NCI-H187 (cell line): ENCODE measurements around the gene AKAP6.
"Not testable (repeated sequence)": the region's sequence is repeated elsewhere in the genome, so short reads cannot be mapped to it uniquely, and the experiment has no call there.

Experiments
- DNase-seq, 2 experiments: peaks; one replicate each; lab custom pipeline; 2025; lab: John Stamatoyannopoulos, UW

AKAP6 gene

GRCh38 chr14:32761381-32761968, 432.4 kb downstream of the AKAP6 start:
- no peak for DNase-seq

DNA sequence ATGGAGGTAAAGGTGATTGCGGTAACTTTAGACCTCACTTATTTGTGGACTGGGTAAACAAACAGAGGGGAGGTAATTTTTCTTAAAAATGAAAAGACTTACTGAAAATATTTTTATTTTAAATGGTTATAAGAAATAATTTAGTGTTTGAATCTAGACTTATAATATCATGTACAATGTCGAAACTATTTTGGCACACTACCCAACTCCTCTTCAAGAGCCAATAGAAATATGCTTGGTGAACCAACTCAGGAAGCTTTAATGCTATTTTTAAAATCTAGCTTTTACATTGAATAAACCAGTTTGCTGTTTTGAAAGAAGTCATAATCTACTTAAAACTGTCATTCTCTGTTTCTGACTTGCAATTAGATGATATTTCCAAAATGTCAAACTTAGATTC, 433.8 kb downstream of the AKAP6 start:
- DNase-seq = no peak

DNA sequence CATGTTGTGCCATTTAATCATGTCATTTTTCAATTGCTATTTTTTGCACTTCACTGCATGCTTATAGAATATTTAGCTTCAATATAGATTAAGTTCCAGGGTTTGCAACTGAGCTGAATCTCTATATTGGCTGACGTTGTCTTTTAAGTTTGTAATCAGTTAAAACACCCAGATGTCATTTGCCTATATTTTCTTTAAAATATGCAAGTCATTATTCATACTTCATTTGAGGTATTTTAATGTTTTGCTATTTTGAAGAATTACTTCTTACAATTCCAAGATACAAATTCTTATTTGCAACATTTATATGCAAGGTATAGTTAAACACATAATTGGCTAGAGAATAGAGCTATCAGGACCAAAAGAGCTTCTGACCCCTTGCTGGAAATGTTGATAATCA, 434.6 kb downstream of the AKAP6 start:
- DNase-seq = no peak

- DNase-seq = no peak
Observed at GRCh38 chr14:32764131-32764530, 435.0 kb downstream of the AKAP6 start.

GRCh38 chr14:32770422-32770821, 441.3 kb downstream of the AKAP6 start:
- DNase-seq = no peak

GRCh38 chr14:32774214-32774613, 445.1 kb downstream of the AKAP6 start:
- DNase-seq = no peak

- DNase-seq = no peak
Observed at GRCh38 chr14:32779840-32780239, 450.7 kb downstream of the AKAP6 start.

DNA sequence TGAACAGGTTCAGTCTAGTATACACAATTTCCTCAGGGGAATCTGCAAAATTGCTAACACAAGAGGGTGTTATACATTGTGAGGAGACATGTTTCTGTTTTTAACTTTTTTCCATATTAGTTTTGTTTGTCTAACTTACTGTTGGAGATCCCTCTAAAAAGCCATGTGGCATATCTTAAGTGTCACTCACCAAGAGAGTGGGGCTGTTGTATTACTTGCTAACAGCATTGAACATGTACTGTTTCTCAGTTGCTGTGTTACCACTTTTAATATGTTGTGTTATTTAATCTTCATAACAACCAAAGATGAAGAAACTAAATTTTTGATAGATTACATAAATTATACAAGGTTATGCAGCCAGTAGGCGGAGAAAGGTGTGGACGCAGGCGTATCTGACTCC, 455.3 kb downstream of the AKAP6 start:
- no peak for DNase-seq

DNA sequence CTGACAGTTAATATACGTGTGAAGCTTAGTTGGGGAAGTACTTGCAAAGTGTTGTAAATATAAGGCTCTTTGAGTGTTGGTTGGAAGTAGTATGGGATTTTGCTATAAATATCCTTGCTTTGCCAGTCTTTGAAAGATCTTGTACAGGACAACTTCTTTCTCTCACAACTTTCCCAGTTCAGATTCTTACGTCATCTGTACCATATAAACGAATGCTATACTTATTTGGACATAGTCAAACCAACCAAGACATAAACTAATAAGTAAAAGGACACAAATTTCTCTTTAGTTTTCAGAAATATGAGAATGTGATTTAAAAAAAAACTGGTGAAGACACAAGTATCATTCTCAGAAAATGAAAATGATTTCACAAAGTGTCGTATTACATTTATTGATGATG, 456.5 kb downstream of the AKAP6 start:
- no peak for DNase-seq

DNA sequence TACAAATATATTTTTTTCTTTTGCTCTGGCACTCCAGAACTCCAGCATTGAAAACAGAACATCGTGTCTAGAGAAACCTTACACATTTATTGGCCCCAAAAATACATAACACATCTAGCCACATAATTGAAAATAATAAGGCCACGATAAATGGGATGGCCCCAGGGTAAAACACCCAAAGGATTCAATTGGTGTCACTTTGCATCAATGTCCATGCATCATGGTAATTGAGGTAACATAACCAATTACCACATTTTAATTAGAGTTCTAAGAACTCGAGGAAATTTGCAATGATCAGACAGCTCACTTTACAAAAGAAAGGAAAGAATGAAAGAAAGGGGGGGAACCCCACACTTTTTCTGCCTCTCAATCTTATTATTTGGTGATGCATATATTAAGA, 457.8 kb downstream of the AKAP6 start:
- no peak for DNase-seq

DNA sequence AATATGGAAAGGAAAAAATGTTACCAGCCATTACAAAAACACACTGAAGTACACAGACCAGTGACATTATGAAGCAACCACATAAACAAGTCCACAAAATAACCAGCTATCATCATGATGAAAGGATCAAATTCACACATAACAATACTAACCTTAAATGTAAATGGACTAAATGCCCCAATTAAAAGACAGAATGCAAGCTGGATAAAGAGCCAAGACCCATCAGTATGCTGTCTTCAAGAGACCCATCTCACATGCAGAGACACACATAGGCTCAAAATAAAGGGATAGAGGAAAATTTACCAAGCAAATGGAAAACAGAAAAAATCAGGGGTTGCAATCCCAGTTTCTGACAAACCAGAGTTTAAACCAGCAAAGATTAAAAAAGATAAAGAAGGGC, 463.9 kb downstream of the AKAP6 start:
- not testable (repeated sequence) for DNase-seq

- no peak for DNase-seq
Observed at GRCh38 chr14:32800320-32800719, 471.2 kb downstream of the AKAP6 start.

- no peak for DNase-seq
Observed at GRCh38 chr14:32802295-32802694, 473.2 kb downstream of the AKAP6 start.

DNA sequence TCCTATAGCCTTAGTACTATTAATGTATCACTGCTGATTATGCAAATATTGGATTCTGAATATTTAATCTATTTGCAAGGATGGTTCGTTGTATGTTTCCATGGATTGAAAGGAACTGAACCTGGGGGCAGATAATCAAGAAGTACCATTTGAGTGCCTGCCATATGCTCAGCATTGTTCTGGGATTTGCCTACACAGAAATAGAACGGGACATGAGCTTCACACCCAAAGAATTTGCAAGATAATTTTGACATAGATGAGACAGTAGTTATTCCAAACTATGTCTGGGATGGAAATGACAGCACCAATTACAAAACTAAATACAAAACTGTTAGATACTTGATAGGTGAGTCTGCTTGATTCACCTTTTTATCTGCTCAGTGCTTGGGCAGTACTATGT, 476.9 kb downstream of the AKAP6 start:
- no peak for DNase-seq

GRCh38 chr14:32808644-32809043, 479.5 kb downstream of the AKAP6 start:
- DNase-seq = no peak

DNA sequence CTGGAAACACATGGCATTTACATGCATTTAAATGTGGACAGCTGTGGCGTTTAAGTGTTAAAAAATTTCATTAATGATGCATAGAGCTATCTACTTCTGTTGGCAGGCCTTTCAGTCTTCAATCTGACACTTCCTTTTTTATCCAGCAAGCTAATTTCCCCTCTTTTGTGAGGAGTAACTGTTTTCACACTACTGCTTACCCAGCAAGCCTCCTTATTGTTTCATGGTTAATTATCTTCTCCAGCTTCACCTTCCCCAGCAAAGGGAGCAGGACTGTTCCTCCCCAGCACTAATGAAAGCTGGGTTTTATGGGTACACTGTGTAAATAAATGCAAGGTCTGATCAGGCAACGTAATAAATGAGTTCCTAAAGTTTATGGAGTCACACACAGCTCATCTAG, 480.2 kb downstream of the AKAP6 start:
- no peak for DNase-seq

- DNase-seq = no peak
Observed at GRCh38 chr14:32813401-32813800, 484.3 kb downstream of the AKAP6 start.

DNA sequence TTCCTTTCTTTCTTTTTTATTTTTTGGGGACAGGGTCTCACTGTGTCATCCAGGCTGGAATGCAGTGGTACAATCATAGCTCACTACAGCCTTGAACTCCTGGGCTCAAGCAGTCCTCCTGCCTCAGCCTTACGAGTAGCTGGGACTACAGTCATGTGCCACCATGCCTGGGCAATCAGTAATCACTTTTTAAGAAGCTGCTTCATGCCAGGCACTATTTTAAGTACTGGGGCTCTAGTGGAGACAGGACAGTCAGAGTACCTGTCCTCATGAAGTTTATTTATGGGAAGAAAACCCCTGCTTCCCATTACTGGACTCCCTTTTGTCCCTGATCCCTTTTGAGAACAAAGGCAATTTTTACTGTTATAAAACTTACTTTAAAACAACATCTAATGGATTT, 485.6 kb downstream of the AKAP6 start:
- no peak for DNase-seq

GRCh38 chr14:32816588-32816987, 487.5 kb downstream of the AKAP6 start:
- DNase-seq = no peak

- DNase-seq = no peak
Observed at GRCh38 chr14:32817780-32818179, 488.7 kb downstream of the AKAP6 start.

GRCh38 chr14:32818581-32818980, 489.5 kb downstream of the AKAP6 start:
- no peak for DNase-seq

- DNase-seq = no peak
Observed at GRCh38 chr14:32820181-32820580, 491.1 kb downstream of the AKAP6 start.

DNA sequence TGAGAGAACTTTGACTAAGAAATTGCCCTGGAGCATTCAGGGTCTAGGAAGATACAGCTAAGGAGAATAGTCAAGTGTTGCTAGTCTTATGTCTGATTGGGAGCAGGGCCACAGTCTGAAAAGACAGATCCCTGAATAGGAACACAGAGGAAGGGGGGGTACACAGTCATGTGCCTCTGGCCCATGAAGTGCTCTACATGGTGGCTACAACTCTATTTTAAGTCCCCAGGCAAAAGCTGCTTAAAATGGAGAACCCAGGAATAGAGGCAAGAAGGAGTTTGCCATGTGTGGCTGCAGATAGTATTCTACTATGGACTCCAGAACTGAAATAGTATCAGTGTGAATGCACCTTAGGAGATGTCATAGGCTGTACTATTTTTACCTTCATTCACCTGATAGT, 491.6 kb downstream of the AKAP6 start:
- DNase-seq = no peak

DNA sequence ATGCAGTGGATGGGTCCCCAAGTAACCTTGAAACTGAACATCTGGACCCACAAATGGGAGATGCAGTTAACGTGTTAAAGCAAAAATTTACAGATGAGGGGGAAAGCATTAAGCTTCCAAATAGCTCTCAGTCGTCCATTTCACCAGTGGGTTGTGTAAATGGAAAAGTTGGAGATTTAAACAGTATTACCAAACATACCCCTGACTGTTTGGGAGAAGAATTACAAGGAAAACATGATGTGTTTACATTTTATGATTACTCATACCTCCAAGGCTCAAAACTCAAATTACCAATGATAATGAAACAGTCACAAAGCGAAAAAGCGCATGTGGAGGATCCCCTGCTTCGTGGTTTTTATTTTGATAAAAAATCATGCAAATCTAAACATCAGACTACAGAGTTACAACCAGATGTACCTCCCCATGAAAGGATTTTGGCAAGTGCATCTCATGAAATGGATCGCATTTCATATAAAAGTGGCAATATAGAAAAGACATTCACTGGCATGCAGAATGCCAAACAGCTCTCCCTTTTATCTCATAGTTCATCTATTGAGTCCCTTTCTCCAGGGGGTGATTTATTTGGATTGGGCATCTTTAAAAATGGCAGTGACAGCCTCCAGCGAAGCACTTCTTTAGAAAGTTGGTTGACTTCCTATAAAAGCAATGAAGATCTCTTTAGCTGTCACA, 493.0 kb downstream of the AKAP6 start:
- DNase-seq = no peak
